Peyer's patch (tissue), 4 donors: ENCODE measurements around the gene TSPEAR.

Source experiments
- POLR2A ChIP-seq, 2 donors: fragments of 450-650 bp; IDR thresholded peaks; one replicate each; pipeline ENCODE4 v1.5.1; 2017; ENCODE audit warnings: antibody characterized with exemption in 2 of 2, mild to moderate bottlenecking in 2 of 2, moderate library complexity in 2 of 2
- TF ChIP-seq, protein P1 (sequence below), 6 experiments: fragments of 450-650 bp in 4 of 6; fragments of 200-600 bp in 2 of 6; sonication (generic) in 1 of 6; IDR thresholded peaks; one replicate each; pipeline ENCODE4 v1.5.1; 2017 to 2019; ENCODE audit warnings: antibody characterized with exemption in 6 of 6, mild to moderate bottlenecking in 3 of 6, moderate library complexity in 1 of 6

DNA sequence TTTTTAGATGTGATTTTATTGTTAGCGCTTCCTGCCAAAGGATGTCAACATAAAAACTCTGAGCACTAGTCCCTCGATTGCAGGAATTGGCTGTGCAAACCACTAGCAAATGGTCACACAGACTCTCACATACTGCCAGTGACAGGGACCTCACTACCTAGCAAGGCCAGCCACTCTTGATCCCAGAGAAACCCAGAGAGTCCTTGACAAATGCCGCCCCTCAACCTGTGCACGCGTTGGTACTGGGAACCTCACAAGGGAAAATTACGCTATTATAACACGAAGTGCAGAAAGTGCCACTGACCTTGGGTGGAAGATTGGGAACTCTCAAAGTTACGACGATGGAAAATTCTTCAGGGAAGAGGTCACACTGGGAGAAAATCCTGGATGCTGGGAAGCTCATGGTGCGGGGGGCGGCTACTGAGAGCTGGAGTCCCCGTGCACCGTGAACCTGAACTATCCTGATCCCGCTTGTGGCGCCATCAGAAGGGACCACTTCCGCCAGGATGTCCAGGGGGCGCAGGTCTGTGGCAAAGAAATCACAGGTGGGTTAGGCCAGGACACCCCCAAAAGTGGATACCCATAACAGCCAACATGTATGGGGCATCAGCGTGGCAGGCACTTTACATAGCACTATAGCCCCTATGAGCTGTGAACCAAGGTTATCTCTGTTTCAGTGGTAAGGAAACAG is 143.7 kb downstream of the TSPEAR start:
- TF ChIP-seq, protein P1, sequence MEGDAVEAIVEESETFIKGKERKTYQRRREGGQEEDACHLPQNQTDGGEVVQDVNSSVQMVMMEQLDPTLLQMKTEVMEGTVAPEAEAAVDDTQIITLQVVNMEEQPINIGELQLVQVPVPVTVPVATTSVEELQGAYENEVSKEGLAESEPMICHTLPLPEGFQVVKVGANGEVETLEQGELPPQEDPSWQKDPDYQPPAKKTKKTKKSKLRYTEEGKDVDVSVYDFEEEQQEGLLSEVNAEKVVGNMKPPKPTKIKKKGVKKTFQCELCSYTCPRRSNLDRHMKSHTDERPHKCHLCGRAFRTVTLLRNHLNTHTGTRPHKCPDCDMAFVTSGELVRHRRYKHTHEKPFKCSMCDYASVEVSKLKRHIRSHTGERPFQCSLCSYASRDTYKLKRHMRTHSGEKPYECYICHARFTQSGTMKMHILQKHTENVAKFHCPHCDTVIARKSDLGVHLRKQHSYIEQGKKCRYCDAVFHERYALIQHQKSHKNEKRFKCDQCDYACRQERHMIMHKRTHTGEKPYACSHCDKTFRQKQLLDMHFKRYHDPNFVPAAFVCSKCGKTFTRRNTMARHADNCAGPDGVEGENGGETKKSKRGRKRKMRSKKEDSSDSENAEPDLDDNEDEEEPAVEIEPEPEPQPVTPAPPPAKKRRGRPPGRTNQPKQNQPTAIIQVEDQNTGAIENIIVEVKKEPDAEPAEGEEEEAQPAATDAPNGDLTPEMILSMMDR (IDR thresholded peaks at IDR 0.05): no peak
- TF ChIP-seq POLR2A (IDR thresholded peaks at IDR 0.05): no peak
